Breast epithelium (tissue), 3 donors: ENCODE measurements around the gene BCO1.

Experiments
- POLR2A ChIP-seq: fragments of 450-650 bp; IDR thresholded peaks from one replicate; pipeline ENCODE4 v1.6.1; 2016; ENCODE audit warnings: antibody characterized with exemption, mild to moderate bottlenecking, moderate library complexity
- TF ChIP-seq, protein P1 (sequence below), 3 donors: fragments of 450-650 bp; IDR thresholded peaks; one replicate each; pipeline ENCODE4 v1.5.1; 2016 to 2017; ENCODE audit warnings: antibody characterized with exemption in 3 of 3, mild to moderate bottlenecking in 3 of 3, moderate library complexity in 3 of 3

DNA sequence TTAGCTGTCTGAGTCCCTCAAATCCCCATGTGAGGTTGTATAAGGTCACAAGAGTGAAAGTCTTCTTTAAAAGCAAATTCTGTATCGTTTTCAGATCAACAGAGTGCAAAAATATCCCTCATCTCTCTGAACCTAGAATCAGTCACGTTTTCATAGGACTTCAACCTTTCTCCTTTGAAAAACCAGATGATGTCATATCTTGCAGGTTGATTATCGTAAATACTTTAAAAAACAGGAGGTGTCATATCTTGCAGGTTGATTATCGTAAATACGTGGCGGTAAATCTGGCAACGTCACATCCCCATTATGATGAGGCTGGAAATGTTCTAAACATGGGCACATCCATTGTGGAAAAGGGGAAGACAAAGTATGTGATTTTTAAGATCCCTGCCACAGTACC lies 25.9 kb downstream of the BCO1 start:
- TF ChIP-seq, protein P1, sequence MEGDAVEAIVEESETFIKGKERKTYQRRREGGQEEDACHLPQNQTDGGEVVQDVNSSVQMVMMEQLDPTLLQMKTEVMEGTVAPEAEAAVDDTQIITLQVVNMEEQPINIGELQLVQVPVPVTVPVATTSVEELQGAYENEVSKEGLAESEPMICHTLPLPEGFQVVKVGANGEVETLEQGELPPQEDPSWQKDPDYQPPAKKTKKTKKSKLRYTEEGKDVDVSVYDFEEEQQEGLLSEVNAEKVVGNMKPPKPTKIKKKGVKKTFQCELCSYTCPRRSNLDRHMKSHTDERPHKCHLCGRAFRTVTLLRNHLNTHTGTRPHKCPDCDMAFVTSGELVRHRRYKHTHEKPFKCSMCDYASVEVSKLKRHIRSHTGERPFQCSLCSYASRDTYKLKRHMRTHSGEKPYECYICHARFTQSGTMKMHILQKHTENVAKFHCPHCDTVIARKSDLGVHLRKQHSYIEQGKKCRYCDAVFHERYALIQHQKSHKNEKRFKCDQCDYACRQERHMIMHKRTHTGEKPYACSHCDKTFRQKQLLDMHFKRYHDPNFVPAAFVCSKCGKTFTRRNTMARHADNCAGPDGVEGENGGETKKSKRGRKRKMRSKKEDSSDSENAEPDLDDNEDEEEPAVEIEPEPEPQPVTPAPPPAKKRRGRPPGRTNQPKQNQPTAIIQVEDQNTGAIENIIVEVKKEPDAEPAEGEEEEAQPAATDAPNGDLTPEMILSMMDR (IDR thresholded peaks at IDR 0.05), result no peak
- TF ChIP-seq POLR2A, result no peak
